Uterus (tissue), 4 donors: ENCODE results near the gene CLEC19A. TPM values are rescaled to one million over a fixed set of nuclear protein-coding genes. Genes with fewer than 3 reads are reported as not detected.

Source experiments
- DNase-seq, 2 donors: peaks; one replicate each; pipeline ENCODE4 v3.0.0-alpha.2; 2019 to 2020
- H3K27ac ChIP-seq, 2 donors: fragments of 200-600 bp; sonication (generic); 1 replicate in 1 of 2; 2 replicates in 1 of 2; pipeline ENCODE4 v1.5.1; 2016 to 2018
- H3K27me3 ChIP-seq, 2 donors: fragments of 200-600 bp; sonication (generic); one replicate each; pipeline ENCODE4 v1.5.1; 2018 to 2019; ENCODE audit warnings: control low read depth in 1 of 2
- H3K36me3 ChIP-seq, 2 donors: fragments of 200-600 bp; sonication (generic); one replicate each; pipeline ENCODE4 v1.5.1; 2019; ENCODE audit warnings: control low read depth in 1 of 2
- H3K4me1 ChIP-seq, 2 donors: fragments of 200-600 bp; sonication (generic); one replicate each; pipeline ENCODE4 v1.5.1; 2018 to 2019; ENCODE audit warnings: control low read depth in 1 of 2
- H3K4me3 ChIP-seq, 2 donors: fragments of 200-600 bp; sonication (generic); 1 replicate in 1 of 2; 2 replicates in 1 of 2; pipeline ENCODE4 v1.5.1; 2018 to 2019; ENCODE audit warnings: mild to moderate bottlenecking in 1 of 2
- H3K9me3 ChIP-seq, 2 donors: fragments of 200-600 bp; sonication (generic); one replicate each; pipeline ENCODE4 v1.5.1; 2019; ENCODE audit warnings: control low read depth in 1 of 2
- CTCF ChIP-seq, 4 experiments: fragments of 200-600 bp in 2 of 4; fragments of 450-650 bp in 2 of 4; sonication (generic) in 2 of 4; IDR thresholded peaks; one replicate each; pipeline ENCODE4 v1.5.1; 2016 to 2019; ENCODE audit warnings: antibody characterized with exemption in 4 of 4, mild to moderate bottlenecking in 2 of 4, moderate library complexity in 1 of 4
- POLR2A ChIP-seq, 2 donors: fragments of 450-650 bp; IDR thresholded peaks; one replicate each; pipeline ENCODE4 v1.6.1; 2016; ENCODE audit warnings: antibody characterized with exemption in 2 of 2, mild to moderate bottlenecking in 1 of 2, moderate library complexity in 1 of 2
- intact Hi-C: fragments of 100-400 bp; cut with DNase I; formaldehyde crosslinking; loops from one replicate; pipeline ENCODE4 v1.15.1; 2023; ENCODE audit warnings: low total_unique reads
- total RNA-seq, 4 donors: library from RNA; depleted of rRNA in 3 of 4; stranded (reverse); fragments of >200 nt in 3 of 4; gene quantifications; one replicate each; pipeline versions ENCODE4 v1.1.0 to v1.2.4, GENCODE V29; 2014 to 2023
- donor health status: DM: yes; HTN: yes; CAD: no.

CLEC19A gene
- not detected for total RNA-seq

DNA sequence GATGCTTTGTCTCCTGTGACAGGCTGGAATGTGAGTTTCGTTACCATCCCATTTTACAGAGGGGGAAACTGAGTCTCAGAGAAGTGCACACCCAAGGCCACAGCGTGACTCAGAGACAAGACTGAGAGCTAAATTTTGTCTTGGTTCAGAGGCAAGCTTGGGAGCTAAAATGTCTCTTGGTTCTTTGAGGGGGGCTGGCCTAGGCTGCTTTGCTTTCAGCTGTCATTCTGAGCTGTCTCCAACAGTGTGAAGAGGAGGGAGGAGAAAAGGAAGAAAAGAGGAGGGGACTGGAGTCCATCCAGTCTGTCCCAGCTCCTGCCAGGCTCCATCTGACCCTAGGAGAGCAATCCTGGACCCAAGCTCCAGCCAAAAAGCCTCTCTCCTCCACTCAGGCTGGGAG is at the start of gene CLEC19A:
CLEC19A (plus strand) TSS at position 301 of the 400 bp plus-strand sequence. CDS start 121 bp downstream, outside the sequence.
- no peak within 1 kb of the TSS for H3K27ac ChIP-seq
- intact Hi-C loops: no loop called here
- no peaks in the 10 kb centered on the region for H3K36me3 ChIP-seq
- DNase-seq: no peak
- H3K27me3 ChIP-seq: no peaks in the 10 kb centered on the region
- no peak for TF ChIP-seq CTCF (IDR thresholded peaks at IDR 0.05)
- TF ChIP-seq POLR2A (IDR thresholded peaks at IDR 0.05): no peak
- H3K4me1 ChIP-seq: no peaks in the 10 kb centered on the region
- H3K4me3 ChIP-seq: no peak within 1 kb of the TSS
- H3K9me3 ChIP-seq: no peaks in the 10 kb centered on the region

- no peak for DNase-seq
- intact Hi-C loops: no loop called here
- H3K4me3 ChIP-seq: no peak overlapping the region
Measured at GRCh38 chr16:19235886-19236285, 49.6 kb upstream of the CLEC19A start.

GRCh38 chr16:19236561-19237209 is 48.8 kb upstream of the CLEC19A start:
- Histone ChIP-seq H3K27ac (no peak overlapping the region), H3K27me3 (no peaks in the 10 kb centered on the region), H3K36me3 (no peaks in the 10 kb centered on the region), H3K9me3 (peaks cover 0 to 4% of the 10 kb centered on the region in 2 donors), H3K4me1 (no peaks in the 10 kb centered on the region), H3K4me3 (no peak overlapping the region)
- no peak for TF ChIP-seq POLR2A (IDR thresholded peaks at IDR 0.05)
- TF ChIP-seq CTCF (IDR thresholded peaks at IDR 0.05): no peak
- intact Hi-C loops: no loop called here
- no peak for DNase-seq

More at GRCh38 chr16:19235886-19236285, 49.6 kb upstream of the CLEC19A start:
- peaks cover 0 to 4% of the 10 kb centered on the region in 2 donors for H3K9me3 ChIP-seq
- no peaks in the 10 kb centered on the region for H3K27me3 ChIP-seq
- no peaks in the 10 kb centered on the region for H3K4me1 ChIP-seq
- no peak overlapping the region for H3K27ac ChIP-seq
- H3K36me3 ChIP-seq: no peaks in the 10 kb centered on the region
- TF ChIP-seq CTCF (IDR thresholded peaks at IDR 0.05): no peak
- TF ChIP-seq POLR2A (IDR thresholded peaks at IDR 0.05): no peak

DNA sequence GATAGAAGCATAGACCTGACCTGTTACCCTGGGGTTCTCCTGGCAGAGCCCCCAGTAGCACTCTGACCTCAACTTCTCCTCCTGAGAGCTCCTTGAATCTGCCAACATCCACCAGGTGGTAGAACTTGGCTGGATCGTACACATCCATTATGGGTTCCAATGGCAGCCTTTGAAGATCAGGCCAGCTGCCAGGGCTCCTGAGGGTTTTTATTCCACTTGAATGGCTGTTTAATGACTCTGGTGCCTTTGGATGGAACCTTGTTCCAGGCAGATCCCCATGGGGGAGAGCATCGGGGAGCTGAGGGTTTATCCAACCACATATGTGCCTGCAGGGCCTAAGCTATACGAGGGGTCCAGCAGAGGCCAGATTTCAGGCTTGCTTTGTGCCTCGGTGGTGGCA is 47.1 kb upstream of the CLEC19A start:
- Histone ChIP-seq H3K36me3 (no peaks in the 10 kb centered on the region), H3K27me3 (no peaks in the 10 kb centered on the region), H3K9me3 (peaks cover 0 to 4% of the 10 kb centered on the region in 2 donors), H3K27ac (no peak overlapping the region), H3K4me3 (no peak overlapping the region), H3K4me1 (no peaks in the 10 kb centered on the region)
- TF ChIP-seq POLR2A (IDR thresholded peaks at IDR 0.05): no peak
- no peak for TF ChIP-seq CTCF (IDR thresholded peaks at IDR 0.05)
- no peak for DNase-seq
- intact Hi-C loops: no loop called here

GRCh38 chr16:19239511-19240155 is 45.9 kb upstream of the CLEC19A start:
- H3K27ac ChIP-seq: no peak overlapping the region
- H3K27me3 ChIP-seq: no peaks in the 10 kb centered on the region
- no peaks in the 10 kb centered on the region for H3K36me3 ChIP-seq
- intact Hi-C loops: no loop called here
- peaks cover 0 to 4% of the 10 kb centered on the region in 2 donors for H3K9me3 ChIP-seq
- no peak overlapping the region for H3K4me3 ChIP-seq
- no peak for DNase-seq
- TF ChIP-seq POLR2A (IDR thresholded peaks at IDR 0.05) (no peak), CTCF (IDR thresholded peaks at IDR 0.05) (no peak)
- no peaks in the 10 kb centered on the region for H3K4me1 ChIP-seq
